HEK293 (cell line): ENCODE data around the gene CADPS.

Experiments
- CTCF ChIA-PET: fragments of 350-600 bp; formaldehyde crosslinking; extraction: SDS; loops from one replicate; lab custom pipeline; 2021; ENCODE audit warnings: antibody characterized with exemption; lab: Yijun Ruan, JAX
- POLR2A ChIA-PET: fragments of 300-600 bp; formaldehyde crosslinking; extraction: SDS; loops from one replicate; lab custom pipeline; 2020; ENCODE audit warnings: antibody characterized with exemption, inconsistent platforms; lab: Yijun Ruan, JAX
- H3K27ac ChIP-seq: fragments of 200-500 bp; sonication (Bioruptor generic); 2 replicates; pipeline ENCODE4 v1.5.1; 2014; ENCODE audit warnings: low read depth, low read length, control low read depth, inconsistent platforms; ENCODE audit errors: extremely low read depth
- H3K36me3 ChIP-seq, 2 experiments: fragments of 200-500 bp in 1 of 2; sonication (Bioruptor generic) in 1 of 2; 1 replicate in 1 of 2; 2 replicates in 1 of 2; pipeline ENCODE4 v1.5.1; 2014 to 2017; ENCODE audit warnings: inconsistent platforms in 2 of 2, low read length in 2 of 2; ENCODE audit not compliant: control insufficient read depth in 2 of 2, insufficient read depth in 1 of 2
- H3K4me1 ChIP-seq: fragments of 200-500 bp; sonication (Bioruptor generic); 2 replicates; pipeline ENCODE4 v1.5.1; 2014; ENCODE audit warnings: mild to moderate bottlenecking, low read length, inconsistent platforms; ENCODE audit not compliant: control insufficient read depth, insufficient read depth
- H3K4me3 ChIP-seq: 2 replicates; pipeline ENCODE4 v1.5.1; 2011; ENCODE audit warnings: low read depth, mild to moderate bottlenecking, control low read depth, low read length, moderate library complexity
- H3K9me3 ChIP-seq: fragments of 200-500 bp; sonication (Bioruptor generic); 2 replicates; pipeline ENCODE4 v1.5.1; 2014; ENCODE audit warnings: low read depth, low read length, inconsistent platforms; ENCODE audit not compliant: control insufficient read depth, insufficient read depth
- BCL11A ChIP-seq: fragments of 450-650 bp; formaldehyde crosslinking; IDR thresholded peaks from 2 replicates; pipeline ENCODE4 v1.5.1; 2016; ENCODE audit warnings: low read depth, missing biosample characterization, missing genetic modification characterization
- BCL6B ChIP-seq: fragments of 450-650 bp; formaldehyde crosslinking; IDR thresholded peaks from 2 replicates; pipeline ENCODE4 v1.5.1; 2017; ENCODE audit warnings: missing biosample characterization, missing genetic modification characterization
- GLIS1 ChIP-seq: fragments of 450-650 bp; formaldehyde crosslinking; IDR thresholded peaks from 2 replicates; pipeline ENCODE4 v1.5.1; 2016; ENCODE audit warnings: missing biosample characterization, missing genetic modification characterization
- IKZF3 ChIP-seq: fragments of 450-650 bp; IDR thresholded peaks from 2 replicates; pipeline ENCODE4 v1.5.0; 2018; ENCODE audit warnings: missing biosample characterization, mild to moderate bottlenecking, missing genetic modification characterization, moderate library complexity
- KLF8 ChIP-seq: fragments of 450-650 bp; formaldehyde crosslinking; IDR thresholded peaks from 2 replicates; pipeline ENCODE4 v1.5.1; 2016; ENCODE audit warnings: missing biosample characterization, missing genetic modification characterization
- MZF1 ChIP-seq: fragments of 450-650 bp; formaldehyde crosslinking; IDR thresholded peaks from 2 replicates; pipeline ENCODE4 v1.5.1; 2017; ENCODE audit warnings: missing biosample characterization, missing genetic modification characterization, borderline replicate concordance
- PRDM1 ChIP-seq: fragments of 450-650 bp; formaldehyde crosslinking; IDR thresholded peaks from 2 replicates; pipeline ENCODE4; 2016; ENCODE audit warnings: missing biosample characterization, missing genetic modification characterization
- ZBTB11 ChIP-seq: fragments of 450-650 bp; formaldehyde crosslinking; conservative IDR thresholded peaks from 2 replicates; pipeline ENCODE4 v1.5.1; 2016; ENCODE audit warnings: low read depth, missing biosample characterization, missing genetic modification characterization
- ZBTB49 ChIP-seq: fragments of 450-650 bp; formaldehyde crosslinking; IDR thresholded peaks from 2 replicates; pipeline ENCODE4 v1.5.1; 2016; ENCODE audit warnings: missing biosample characterization, missing genetic modification characterization, low read depth
- ZFP69B ChIP-seq: fragments of 450-650 bp; formaldehyde crosslinking; IDR thresholded peaks from 2 replicates; pipeline ENCODE4 v1.5.1; 2016; ENCODE audit warnings: missing biosample characterization, missing genetic modification characterization
- ZIC2 ChIP-seq: fragments of 450-650 bp; formaldehyde crosslinking; IDR thresholded peaks from 2 replicates; pipeline ENCODE4 v1.5.1; 2016; ENCODE audit warnings: missing biosample characterization, missing genetic modification characterization
- ZNF155 ChIP-seq: fragments of 450-650 bp; formaldehyde crosslinking; IDR thresholded peaks from 2 replicates; pipeline ENCODE4 v1.5.1; 2016; ENCODE audit warnings: missing biosample characterization, missing genetic modification characterization
- ZNF223 ChIP-seq: fragments of 450-650 bp; formaldehyde crosslinking; IDR thresholded peaks from 2 replicates; pipeline ENCODE4 v1.5.1; 2016; ENCODE audit warnings: missing biosample characterization, missing genetic modification characterization
- ZNF24 ChIP-seq: fragments of 450-650 bp; formaldehyde crosslinking; IDR thresholded peaks from 2 replicates; pipeline ENCODE4 v1.5.1; 2016; ENCODE audit warnings: missing biosample characterization, missing genetic modification characterization
- ZNF394 ChIP-seq: fragments of 450-650 bp; formaldehyde crosslinking; IDR thresholded peaks from 2 replicates; pipeline ENCODE4 v1.5.1; 2016; ENCODE audit warnings: missing biosample characterization, missing genetic modification characterization, mild to moderate bottlenecking, moderate library complexity, borderline replicate concordance
- ZNF416 ChIP-seq: fragments of 450-650 bp; formaldehyde crosslinking; IDR thresholded peaks from 2 replicates; pipeline ENCODE4 v1.5.1; 2016; ENCODE audit warnings: missing biosample characterization, missing genetic modification characterization
- ZNF433 ChIP-seq: fragments of 450-650 bp; formaldehyde crosslinking; IDR thresholded peaks from 2 replicates; pipeline ENCODE4 v1.5.1; 2016; ENCODE audit warnings: missing biosample characterization, missing genetic modification characterization, low read depth
- ZNF501 ChIP-seq: fragments of 450-650 bp; formaldehyde crosslinking; IDR thresholded peaks from 2 replicates; pipeline ENCODE4 v1.5.1; 2016; ENCODE audit warnings: missing biosample characterization, missing genetic modification characterization
- ZNF544 ChIP-seq: fragments of 450-650 bp; formaldehyde crosslinking; IDR thresholded peaks from 2 replicates; pipeline ENCODE4 v1.5.0; 2017; ENCODE audit warnings: missing biosample characterization, missing genetic modification characterization
- ZNF549 ChIP-seq: fragments of 450-650 bp; IDR thresholded peaks from 2 replicates; pipeline ENCODE4 v1.5.1; 2018; ENCODE audit warnings: missing biosample characterization, missing genetic modification characterization, mild to moderate bottlenecking, inconsistent platforms, moderate library complexity
- ZNF658 ChIP-seq: fragments of 450-650 bp; formaldehyde crosslinking; IDR thresholded peaks from 2 replicates; pipeline ENCODE4; 2016; ENCODE audit warnings: missing biosample characterization, missing genetic modification characterization
- ZNF843 ChIP-seq: fragments of 450-650 bp; formaldehyde crosslinking; IDR thresholded peaks from 2 replicates; pipeline ENCODE4 v1.5.1; 2016; ENCODE audit warnings: missing biosample characterization, missing genetic modification characterization

The CADPS gene

GRCh38 chr3:62911526-62911925, 36.3 kb upstream of the CADPS start:
- H3K27ac ChIP-seq, result no peak overlapping the region

GRCh38 chr3:62905331-62905730, 30.1 kb upstream of the CADPS start:
- Histone ChIP-seq H3K36me3 (no peaks in the 10 kb centered on the region), H3K9me3 (no peaks in the 10 kb centered on the region)
- POLR2A ChIA-PET, result no interaction called here
- CTCF ChIA-PET, result no interaction called here
- TF ChIP-seq ZIC2 (tag by site-specific recombination) (no peak), ZNF549 (no peak), ZNF544 (tag by site-specific recombination) (no peak), MZF1 (tag by site-specific recombination) (no peak), ZNF416 (no peak), KLF8 (tag by site-specific recombination) (no peak), ZNF843 (tag by site-specific recombination) (no peak), ZNF433 (tag by site-specific recombination) (no peak), ZNF394 (tag by site-specific recombination) (no peak)
- TF ChIP-seq, all 188 proteins: peak for 0
- Histone ChIP-seq H3K4me1 (no peaks in the 10 kb centered on the region), H3K4me3 (no peak overlapping the region), H3K27ac (no peak overlapping the region)

More at GRCh38 chr3:62911526-62911925, 36.3 kb upstream of the CADPS start:
- H3K4me1 ChIP-seq, result no peaks in the 10 kb centered on the region
- ChIA-PET POLR2A (no interaction called here), CTCF (no interaction called here)
- no peaks in the 10 kb centered on the region for H3K9me3 ChIP-seq
- no peaks in the 10 kb centered on the region for H3K36me3 ChIP-seq
- no peak for TF ChIP-seq ZBTB49 (tag by site-specific recombination)
- TF ChIP-seq BCL6B, result no peak
- no peak for TF ChIP-seq IKZF3 (tag by site-specific recombination)
- no peak for TF ChIP-seq ZNF658 (tag by site-specific recombination)
- TF ChIP-seq ZNF155 (tag by site-specific recombination), result no peak
- no peak for TF ChIP-seq PRDM1 (tag by site-specific recombination)
- no peak for TF ChIP-seq ZBTB11
- TF ChIP-seq GLIS1 (tag by site-specific recombination), result no peak
- TF ChIP-seq ZNF24 (tag by site-specific recombination), result no peak
- no peak for TF ChIP-seq ZFP69B (tag by site-specific recombination)
- no peak for TF ChIP-seq ZNF501 (tag by site-specific recombination)
- TF ChIP-seq ZNF223 (tag by site-specific recombination), result no peak
- no peak for TF ChIP-seq BCL11A (tag by site-specific recombination)
- H3K4me3 ChIP-seq, result no peak overlapping the region
